Tibial nerve (tissue), 4 donors: ENCODE results near the gene SGPL1. TPM values are rescaled to one million over a fixed set of nuclear protein-coding genes. Genes with fewer than 3 reads are reported as not detected.
"Not testable (repeated sequence)": the region's sequence is repeated elsewhere in the genome, so short reads cannot be mapped to it uniquely, and the experiment has no call there.

Source experiments
- DNase-seq, 2 donors: peaks; one replicate each; pipeline ENCODE4 v3.0.0-alpha.2; 2019; ENCODE audit warnings: low spot score in 2 of 2
- H3K27ac ChIP-seq, 4 donors: fragments of 200-600 bp; sonication (generic) in 3 of 4; one replicate each; pipeline ENCODE4 v1.5.1; 2017 to 2019; ENCODE audit warnings: mild to moderate bottlenecking in 1 of 4
- H3K27me3 ChIP-seq, 2 donors: fragments of 200-600 bp; sonication (generic) in 1 of 2; one replicate each; pipeline versions ENCODE4 v1.5.1 to v1.6.0; 2017 to 2019
- H3K36me3 ChIP-seq, 3 donors: fragments of 200-600 bp; sonication (generic); one replicate each; pipeline ENCODE4 v1.5.1; 2018 to 2019
- H3K4me1 ChIP-seq, 4 donors: fragments of 200-600 bp; sonication (generic) in 3 of 4; one replicate each; pipeline ENCODE4 v1.5.1; 2017 to 2019
- H3K4me3 ChIP-seq, 4 donors: fragments of 200-600 bp; sonication (generic) in 3 of 4; one replicate each; pipeline ENCODE4 v1.5.1; 2017 to 2019; ENCODE audit warnings: mild to moderate bottlenecking in 1 of 4, moderate library complexity in 1 of 4
- H3K9me3 ChIP-seq, 4 donors: fragments of 200-600 bp; sonication (generic) in 3 of 4; one replicate each; pipeline ENCODE4 v1.5.1; 2017 to 2019
- CTCF ChIP-seq, 5 experiments: fragments of 200-600 bp in 3 of 5; fragments of 450-650 bp in 2 of 5; sonication (generic) in 3 of 5; IDR thresholded peaks; one replicate each; pipeline ENCODE4 v1.5.1; 2016 to 2019; ENCODE audit warnings: antibody characterized with exemption in 5 of 5, mild to moderate bottlenecking in 3 of 5, moderate library complexity in 2 of 5
- EP300 ChIP-seq, 2 donors: sonication (generic); formaldehyde crosslinking; IDR thresholded peaks; one replicate each; pipeline ENCODE4 v1.6.1; 2017; ENCODE audit warnings: antibody characterized with exemption in 2 of 2, mild to moderate bottlenecking in 1 of 2
- POLR2A ChIP-seq, 2 donors: fragments of 450-650 bp; IDR thresholded peaks; one replicate each; pipeline ENCODE4 v1.6.1; 2017; ENCODE audit warnings: antibody characterized with exemption in 2 of 2, mild to moderate bottlenecking in 2 of 2, moderate library complexity in 2 of 2
- whole genome bisulfite sequencing, 2 donors: methylation state at CpG; one replicate each; pipeline ENCODE4 v1.1.5; 2018; 5-methylcytosine and 5-hydroxymethylcytosine counted together
- total RNA-seq, 4 donors: library from RNA; depleted of rRNA; stranded (reverse); fragments of >200 nt; gene quantifications; one replicate each; pipeline ENCODE4 v1.1.0, GENCODE V29; 2016

Gene SGPL1
- total RNA-seq, result 10 to 100 TPM; 21.1 to 31.0 (median 24.5) TPM

GRCh38 chr10:70815504-70816219, at the start of gene SGPL1:
Gene SGPL1 (plus strand): TSS chr10:70815948. CDS start chr10:70816854, 906 bp downstream.
- peak within 1 kb of the TSS; percentile 87 to 97 (median 94) for H3K27ac ChIP-seq
- peaks cover 0 to 26% (median 8%) of the 10 kb centered on the region in 4 donors for H3K4me1 ChIP-seq
- peak; percentile 79 to 86 for DNase-seq
- peak in 1 of 2 donors; percentile 36 for TF ChIP-seq EP300 (IDR thresholded peaks at IDR 0.05)
- TF ChIP-seq CTCF (IDR thresholded peaks at IDR 0.05), result peak; percentile 98 to 99 (median 99)
- peak; percentile 62 to 65 for TF ChIP-seq POLR2A (IDR thresholded peaks at IDR 0.05)
- peaks cover 0 to 20% (median 0%) of the 10 kb centered on the region in 3 donors for H3K36me3 ChIP-seq
- no peaks in the 10 kb centered on the region for H3K9me3 ChIP-seq
- 2 to 8% methylated on average over 18 to 55 of the region's 58 CpGs for WGBS, 2 donors
- peak within 1 kb of the TSS; percentile 69 to 89 (median 80) for H3K4me3 ChIP-seq
- H3K27me3 ChIP-seq, result no peaks in the 10 kb centered on the region

GRCh38 chr10:70768026-70768685, 47.6 kb upstream of the SGPL1 start:
- H3K27me3 ChIP-seq, H3K36me3 ChIP-seq, H3K27ac ChIP-seq, DNase-seq, H3K4me1 ChIP-seq, H3K4me3 ChIP-seq: not testable (repeated sequence)
- 74% methylated on average over 6 of the region's 6 CpGs for WGBS, 2 donors
- peaks cover 0 to 10% (median 0%) of the 10 kb centered on the region in 4 donors for H3K9me3 ChIP-seq

DNA sequence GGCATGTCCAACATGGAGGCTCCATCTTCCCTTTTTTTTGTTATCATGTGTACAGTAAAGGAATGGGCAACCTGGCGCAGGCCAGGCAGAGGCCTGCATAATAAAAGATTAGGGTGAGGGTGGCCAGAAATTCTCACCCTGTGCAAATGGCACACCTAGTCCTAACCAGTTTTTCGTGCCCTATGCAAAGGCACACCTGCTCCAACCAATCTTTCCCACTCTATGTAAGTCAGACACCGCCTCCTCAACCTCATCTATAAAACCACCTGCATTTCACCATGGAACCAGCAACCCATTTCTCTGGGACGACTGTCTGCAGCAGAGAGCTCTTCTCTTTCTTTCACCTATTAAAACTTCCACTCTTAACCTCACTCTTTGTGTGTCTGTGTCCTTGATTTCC, 46.6 kb upstream of the SGPL1 start:
- Histone ChIP-seq H3K36me3 (no peaks in the 10 kb centered on the region), H3K9me3 (peaks cover 0 to 10% (median 0%) of the 10 kb centered on the region in 4 donors), H3K27ac (no peak overlapping the region), H3K27me3 (no peaks in the 10 kb centered on the region), H3K4me3 (no peak overlapping the region), H3K4me1 (no peaks in the 10 kb centered on the region)
- DNase-seq, result no peak
- no peak for TF ChIP-seq CTCF (IDR thresholded peaks at IDR 0.05)
- no peak for TF ChIP-seq EP300 (IDR thresholded peaks at IDR 0.05)
- TF ChIP-seq POLR2A (IDR thresholded peaks at IDR 0.05), result no peak
- WGBS, 2 donors, result 87 to 89% methylated on average over 4 of the region's 4 CpGs

GRCh38 chr10:70770001-70770400, 45.7 kb upstream of the SGPL1 start:
- no peaks in the 10 kb centered on the region for H3K27me3 ChIP-seq
- no peaks in the 10 kb centered on the region for H3K4me1 ChIP-seq
- DNase-seq, result no peak
- peaks cover 0 to 10% (median 0%) of the 10 kb centered on the region in 4 donors for H3K9me3 ChIP-seq
- no peaks in the 10 kb centered on the region for H3K36me3 ChIP-seq
- no peak overlapping the region for H3K4me3 ChIP-seq
- TF ChIP-seq POLR2A (IDR thresholded peaks at IDR 0.05) (no peak), EP300 (IDR thresholded peaks at IDR 0.05) (no peak), CTCF (IDR thresholded peaks at IDR 0.05) (no peak)
- 63 to 76% methylated on average over 2 of the region's 2 CpGs for WGBS, 2 donors
- no peak overlapping the region for H3K27ac ChIP-seq

GRCh38 chr10:70770516-70770915, 45.2 kb upstream of the SGPL1 start:
- not testable (repeated sequence) for H3K9me3 ChIP-seq, H3K27ac ChIP-seq, H3K4me1 ChIP-seq, H3K4me3 ChIP-seq, DNase-seq, H3K36me3 ChIP-seq, H3K27me3 ChIP-seq
- 95 to 98% methylated on average over 5 to 7 of the region's 7 CpGs for WGBS, 2 donors
